Nephron (organoid): Measurements from ENCODE around the gene TTC21B.

ENCODE experiments used
- H3K27ac Mint-ChIP-seq, 3 experiments: 2 replicates each; pipeline ENCODE4 v1.8.0; 2020; ENCODE audit warnings: mixed read lengths in 3 of 3, mild to moderate bottlenecking in 2 of 3, moderate library complexity in 1 of 3
- H3K27me3 Mint-ChIP-seq: 2 replicates; pipeline ENCODE4 v1.8.0; 2021; ENCODE audit warnings: low read depth, mild to moderate bottlenecking, moderate library complexity, mixed read lengths
- H3K36me3 Mint-ChIP-seq: 2 replicates; pipeline ENCODE4 v1.8.0; 2020; ENCODE audit warnings: low read depth, mixed read lengths
- H3K4me1 Mint-ChIP-seq: 2 replicates; pipeline ENCODE4 v1.8.0; 2020; ENCODE audit warnings: mixed read lengths
- H3K4me3 Mint-ChIP-seq, 3 experiments: 2 replicates each; pipeline ENCODE4 v1.8.0; 2020; ENCODE audit warnings: mild to moderate bottlenecking in 3 of 3, mixed read lengths in 3 of 3, moderate library complexity in 2 of 3
- H3K9me3 Mint-ChIP-seq: 2 replicates; pipeline ENCODE4 v1.8.0; 2020; ENCODE audit warnings: mixed read lengths
- CTCF ChIP-seq, 3 experiments: fragments of 200-600 bp; sonication (generic); IDR thresholded peaks; one replicate each; pipeline ENCODE4 v1.5.0; 2021; ENCODE audit warnings: antibody characterized with exemption in 3 of 3; ENCODE audit not compliant: unreplicated experiment in 3 of 3

The TTC21B gene

GRCh38 chr2:165970663-165971062 is 17.1 kb upstream of the TTC21B start:
- no peak overlapping the region for H3K4me3 Mint-ChIP-seq
- no peak for TF ChIP-seq CTCF (IDR thresholded peaks at IDR 0.05; ENCODE audit: unreplicated experiment in 3 of 3)
- no peaks in the 10 kb centered on the region for H3K4me1 Mint-ChIP-seq
- H3K36me3 Mint-ChIP-seq: no peaks in the 10 kb centered on the region
- no peak overlapping the region for H3K27ac Mint-ChIP-seq
- peaks cover under 1% of the 10 kb centered on the region for H3K9me3 Mint-ChIP-seq
- no peaks in the 10 kb centered on the region for H3K27me3 Mint-ChIP-seq

- no peaks in the 10 kb centered on the region for H3K27me3 Mint-ChIP-seq
- H3K4me3 Mint-ChIP-seq: no peak overlapping the region
- no peak for TF ChIP-seq CTCF (IDR thresholded peaks at IDR 0.05; ENCODE audit: unreplicated experiment in 3 of 3)
- H3K9me3 Mint-ChIP-seq: no peaks in the 10 kb centered on the region
- H3K36me3 Mint-ChIP-seq: no peaks in the 10 kb centered on the region
- H3K4me1 Mint-ChIP-seq: no peaks in the 10 kb centered on the region
- no peak overlapping the region for H3K27ac Mint-ChIP-seq
Measured at GRCh38 chr2:165969227-165969626, 15.7 kb upstream of the TTC21B start.

GRCh38 chr2:165967746-165968145 is 14.2 kb upstream of the TTC21B start:
- Mint-ChIP-seq H3K4me1 (no peaks in the 10 kb centered on the region), H3K27ac (no peak overlapping the region), H3K4me3 (no peak overlapping the region), H3K9me3 (no peaks in the 10 kb centered on the region), H3K36me3 (no peaks in the 10 kb centered on the region), H3K27me3 (no peaks in the 10 kb centered on the region)
- no peak for TF ChIP-seq CTCF (IDR thresholded peaks at IDR 0.05; ENCODE audit: unreplicated experiment in 3 of 3)

GRCh38 chr2:165961818-165962217 is 8.2 kb upstream of the TTC21B start:
- Mint-ChIP-seq H3K9me3 (no peaks in the 10 kb centered on the region), H3K36me3 (no peaks in the 10 kb centered on the region), H3K27me3 (no peaks in the 10 kb centered on the region), H3K4me3 (no peak overlapping the region), H3K27ac (no peak overlapping the region), H3K4me1 (no peaks in the 10 kb centered on the region)
- TF ChIP-seq CTCF (IDR thresholded peaks at IDR 0.05; ENCODE audit: unreplicated experiment in 3 of 3): no peak

GRCh38 chr2:165959371-165959770 is 5.8 kb upstream of the TTC21B start:
- Mint-ChIP-seq H3K4me1 (peaks cover 12% of the 10 kb centered on the region), H3K27me3 (no peaks in the 10 kb centered on the region), H3K27ac (no peak overlapping the region), H3K36me3 (no peaks in the 10 kb centered on the region), H3K9me3 (no peaks in the 10 kb centered on the region), H3K4me3 (no peak overlapping the region)
- TF ChIP-seq CTCF (IDR thresholded peaks at IDR 0.05; ENCODE audit: unreplicated experiment in 3 of 3): no peak

- no peaks in the 10 kb centered on the region for H3K36me3 Mint-ChIP-seq
- no peak for TF ChIP-seq CTCF (IDR thresholded peaks at IDR 0.05; ENCODE audit: unreplicated experiment in 3 of 3)
- peak overlapping the region in 1 of 3 experiments; percentile 20 for H3K4me3 Mint-ChIP-seq
- H3K27me3 Mint-ChIP-seq: no peaks in the 10 kb centered on the region
- H3K9me3 Mint-ChIP-seq: no peaks in the 10 kb centered on the region
- no peak overlapping the region for H3K27ac Mint-ChIP-seq
- peaks cover 12% of the 10 kb centered on the region for H3K4me1 Mint-ChIP-seq
Measured at GRCh38 chr2:165958313-165958960, 4.9 kb upstream of the TTC21B start.
